ENCODE results near the gene CCDC178. TPM values are rescaled to one million over a fixed set of nuclear protein-coding genes. Genes with fewer than 3 reads are reported as not detected.
"Not testable (repeated sequence)": the region's sequence is repeated elsewhere in the genome, so short reads cannot be mapped to it uniquely, and the experiment has no call there.

CCDC178 gene
- total RNA-seq, 2 experiments from 2014 or later: not detected

DNA sequence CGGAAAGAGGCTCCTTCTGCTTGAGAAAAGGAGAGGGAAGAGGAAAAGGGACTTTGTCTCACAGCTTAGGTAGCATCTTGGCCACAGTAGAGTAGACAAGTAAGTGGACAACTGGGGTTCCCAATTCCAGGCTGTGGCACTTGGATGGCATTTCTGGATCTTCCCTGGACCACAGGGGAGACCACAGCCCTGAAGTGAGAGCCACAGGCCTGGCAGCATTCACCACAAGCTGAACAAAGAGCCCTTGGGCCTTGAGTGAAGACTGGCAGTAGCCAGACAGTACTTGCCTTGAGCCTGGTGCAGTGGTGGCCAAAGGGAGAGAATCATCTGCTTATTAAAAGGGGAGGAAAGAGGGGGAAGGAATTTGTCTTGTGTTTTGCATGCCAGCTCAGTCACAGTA, 441.6 kb downstream of the CCDC178 start:
- ChIA-PET CTCF (no interaction called here), POLR2A (no interaction called here)
- H3K27ac Mint-ChIP-seq: no peak overlapping the region
- H3K36me3 Mint-ChIP-seq: no peaks in the 10 kb centered on the region
- DNase-seq: no peak
- no peak overlapping the region for H3K4me3 Mint-ChIP-seq
- intact Hi-C loops (cut with micrococcal nuclease): no loop called here
- H3K9me3 Mint-ChIP-seq: peaks cover 13% of the 10 kb centered on the region
- H3K27me3 Mint-ChIP-seq: no peaks in the 10 kb centered on the region
- H3K4me1 Mint-ChIP-seq (ENCODE audit: low read depth): no peaks in the 10 kb centered on the region

DNA sequence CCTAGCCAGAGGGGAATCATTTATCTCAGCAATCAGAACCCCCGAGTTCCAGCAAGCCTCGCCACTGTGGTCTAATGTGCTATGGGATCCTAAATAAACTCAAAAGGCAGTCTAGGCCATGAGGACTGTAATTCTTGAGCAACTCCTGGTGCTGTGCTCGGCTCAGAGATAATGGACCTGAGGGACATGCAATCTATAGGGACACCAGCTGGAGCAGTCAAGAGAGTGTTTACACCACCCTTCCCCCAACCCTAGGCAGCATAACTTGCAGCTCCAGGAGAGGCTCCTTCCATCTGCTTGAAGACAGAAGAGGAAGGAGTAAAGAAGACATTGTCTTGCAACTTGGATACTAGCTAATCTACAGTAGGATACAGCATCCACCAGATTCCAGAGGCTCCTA, 442.2 kb downstream of the CCDC178 start:
- intact Hi-C loops (cut with micrococcal nuclease): no loop called here
- ChIA-PET CTCF (no interaction called here), POLR2A (no interaction called here)
- no peak for DNase-seq
- no peak overlapping the region for H3K27ac Mint-ChIP-seq
- no peaks in the 10 kb centered on the region for H3K36me3 Mint-ChIP-seq
- no peaks in the 10 kb centered on the region for H3K27me3 Mint-ChIP-seq
- no peaks in the 10 kb centered on the region for H3K4me1 Mint-ChIP-seq (ENCODE audit: low read depth)
- no peak overlapping the region for H3K4me3 Mint-ChIP-seq
- H3K9me3 Mint-ChIP-seq: peaks cover 13% of the 10 kb centered on the region

GRCh38 chr18:32983721-32984120, 456.8 kb downstream of the CCDC178 start:
- intact Hi-C loops (cut with micrococcal nuclease): no loop called here

DNA sequence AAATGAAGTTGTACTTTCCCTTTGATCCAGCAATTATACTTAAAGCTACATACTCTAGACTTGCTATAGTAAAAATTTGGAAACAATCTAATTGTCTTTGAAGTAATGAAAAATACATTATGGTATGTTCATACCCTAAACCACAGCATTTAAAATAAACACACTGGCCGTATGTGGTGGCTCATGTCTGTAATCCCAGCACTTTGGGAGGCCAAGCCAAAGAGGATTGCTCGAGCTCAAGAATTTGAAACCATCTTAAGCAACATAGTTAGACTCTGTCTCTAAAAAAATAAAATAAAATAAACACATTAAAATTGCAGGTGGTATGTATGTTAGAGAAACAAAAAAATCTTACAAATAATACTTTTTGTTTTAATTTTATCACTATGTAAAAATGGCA, 459.6 kb downstream of the CCDC178 start:
- Mint-ChIP-seq H3K9me3 (no peaks in the 10 kb centered on the region), H3K4me3 (no peak overlapping the region), H3K27me3 (no peaks in the 10 kb centered on the region), H3K27ac (no peak overlapping the region), H3K36me3 (no peaks in the 10 kb centered on the region), H3K4me1 (ENCODE audit: low read depth) (no peaks in the 10 kb centered on the region)
- CTCF ChIA-PET: no interaction called here
- intact Hi-C loops (cut with micrococcal nuclease): no loop called here
- POLR2A ChIA-PET: no interaction called here
- no peak for DNase-seq

More at GRCh38 chr18:32983721-32984120, 456.8 kb downstream of the CCDC178 start:
- Mint-ChIP-seq H3K9me3 (no peaks in the 10 kb centered on the region), H3K4me3 (no peak overlapping the region), H3K27me3 (no peaks in the 10 kb centered on the region), H3K36me3 (no peaks in the 10 kb centered on the region), H3K27ac (no peak overlapping the region), H3K4me1 (ENCODE audit: low read depth) (no peaks in the 10 kb centered on the region)
- ChIA-PET POLR2A (no interaction called here), CTCF (interaction anchor here (0.7 kb wide), 1 partner anchor 41 kb away, joined by 3 read pairs; no protein-coding TSS in a partner anchor)
- no peak for DNase-seq

GRCh38 chr18:32975501-32975900, 465.0 kb downstream of the CCDC178 start:
- H3K4me3 Mint-ChIP-seq: no peak overlapping the region
- H3K4me1 Mint-ChIP-seq (ENCODE audit: low read depth): no peaks in the 10 kb centered on the region
- H3K27ac Mint-ChIP-seq: no peak overlapping the region
- CTCF ChIA-PET: no interaction called here
- H3K36me3 Mint-ChIP-seq: no peaks in the 10 kb centered on the region
- H3K27me3 Mint-ChIP-seq: no peaks in the 10 kb centered on the region
- no peak for DNase-seq
- peaks cover 9% of the 10 kb centered on the region for H3K9me3 Mint-ChIP-seq
- POLR2A ChIA-PET: no interaction called here
- intact Hi-C loops (cut with micrococcal nuclease): no loop called here

GRCh38 chr18:32975163-32975436, 465.4 kb downstream of the CCDC178 start:
- intact Hi-C loops (cut with micrococcal nuclease): no loop called here
- ChIA-PET POLR2A (no interaction called here), CTCF (no interaction called here)
- no peaks in the 10 kb centered on the region for H3K36me3 Mint-ChIP-seq
- H3K4me3 Mint-ChIP-seq: no peak overlapping the region
- DNase-seq: no peak
- no peaks in the 10 kb centered on the region for H3K4me1 Mint-ChIP-seq (ENCODE audit: low read depth)
- no peak overlapping the region for H3K27ac Mint-ChIP-seq
- H3K9me3 Mint-ChIP-seq: peaks cover 12% of the 10 kb centered on the region
- no peaks in the 10 kb centered on the region for H3K27me3 Mint-ChIP-seq

GRCh38 chr18:32974421-32975162, 465.9 kb downstream of the CCDC178 start:
- Mint-ChIP-seq H3K4me3 (no peak overlapping the region), H3K9me3 (peaks cover 12% of the 10 kb centered on the region), H3K36me3 (no peaks in the 10 kb centered on the region), H3K4me1 (ENCODE audit: low read depth) (no peaks in the 10 kb centered on the region), H3K27me3 (no peaks in the 10 kb centered on the region), H3K27ac (no peak overlapping the region)
- no peak for DNase-seq
- ChIA-PET CTCF (no interaction called here), POLR2A (no interaction called here)
- intact Hi-C loops (cut with micrococcal nuclease): no loop called here

DNA sequence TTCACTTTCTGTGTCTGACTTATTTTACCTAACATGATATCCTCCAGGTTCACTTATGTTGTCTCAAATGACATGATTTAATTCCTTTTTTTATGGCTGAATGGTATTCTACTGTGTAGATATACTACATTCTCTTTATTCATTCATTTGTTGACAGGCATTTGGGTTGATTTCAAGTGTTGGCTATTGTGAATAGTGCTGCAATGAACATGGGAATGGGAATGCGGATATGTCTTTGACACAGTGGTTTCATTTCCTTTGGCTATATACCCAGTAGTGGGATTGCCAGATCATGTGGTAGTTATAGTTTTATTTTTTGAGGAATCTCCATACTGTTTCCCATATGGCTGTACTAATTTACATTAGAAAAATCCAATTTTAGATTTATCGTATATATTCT, 472.3 kb downstream of the CCDC178 start:
- no peak overlapping the region for H3K4me3 Mint-ChIP-seq
- H3K9me3 Mint-ChIP-seq: peaks cover 19% of the 10 kb centered on the region
- ChIA-PET CTCF (no interaction called here), POLR2A (no interaction called here)
- H3K27ac Mint-ChIP-seq: no peak overlapping the region
- no peaks in the 10 kb centered on the region for H3K36me3 Mint-ChIP-seq
- intact Hi-C loops (cut with micrococcal nuclease): no loop called here
- no peaks in the 10 kb centered on the region for H3K4me1 Mint-ChIP-seq (ENCODE audit: low read depth)
- no peaks in the 10 kb centered on the region for H3K27me3 Mint-ChIP-seq
- no peak for DNase-seq

GRCh38 chr18:32966141-32966540, 474.4 kb downstream of the CCDC178 start:
- Mint-ChIP-seq H3K27ac (no peak overlapping the region), H3K9me3 (peaks cover 15% of the 10 kb centered on the region), H3K36me3 (no peaks in the 10 kb centered on the region), H3K27me3 (no peaks in the 10 kb centered on the region), H3K4me1 (ENCODE audit: low read depth) (no peaks in the 10 kb centered on the region), H3K4me3 (no peak overlapping the region)
- ChIA-PET CTCF (no interaction called here), POLR2A (no interaction called here)
- intact Hi-C loops (cut with micrococcal nuclease): no loop called here
- no peak for DNase-seq

DNA sequence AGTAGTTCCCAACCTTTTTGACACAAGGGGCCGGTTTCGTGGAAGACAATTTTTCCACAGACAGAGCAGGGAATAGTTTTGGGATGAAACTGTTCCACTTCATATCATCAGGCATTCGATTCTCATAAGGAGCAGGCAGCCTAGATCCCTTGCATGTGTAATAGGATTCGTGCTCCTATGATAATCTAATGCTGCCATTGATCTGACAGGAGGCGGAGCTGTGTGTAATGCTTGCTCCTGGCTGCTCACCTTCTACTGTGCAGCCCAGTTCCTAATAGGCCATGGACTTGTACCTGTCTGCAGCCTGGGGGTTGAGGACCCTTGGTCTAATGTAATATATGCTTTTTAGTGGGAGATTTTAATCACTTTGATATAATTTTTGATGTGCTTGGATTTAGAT, 479.0 kb downstream of the CCDC178 start:
- POLR2A ChIA-PET: no interaction called here
- no peak overlapping the region for H3K27ac Mint-ChIP-seq
- H3K4me1 Mint-ChIP-seq (ENCODE audit: low read depth): no peaks in the 10 kb centered on the region
- no peaks in the 10 kb centered on the region for H3K36me3 Mint-ChIP-seq
- H3K4me3 Mint-ChIP-seq: no peak overlapping the region
- peaks cover 4% of the 10 kb centered on the region for H3K9me3 Mint-ChIP-seq
- intact Hi-C loops (cut with micrococcal nuclease): no loop called here
- H3K27me3 Mint-ChIP-seq: no peaks in the 10 kb centered on the region
- no peak for DNase-seq
- CTCF ChIA-PET: no interaction called here

GRCh38 chr18:32958746-32959145, 481.8 kb downstream of the CCDC178 start:
- H3K36me3 Mint-ChIP-seq: no peaks in the 10 kb centered on the region
- H3K4me1 Mint-ChIP-seq (ENCODE audit: low read depth): no peaks in the 10 kb centered on the region
- ChIA-PET POLR2A (no interaction called here), CTCF (no interaction called here)
- DNase-seq: no peak
- no peak overlapping the region for H3K4me3 Mint-ChIP-seq
- no peaks in the 10 kb centered on the region for H3K9me3 Mint-ChIP-seq
- no peaks in the 10 kb centered on the region for H3K27me3 Mint-ChIP-seq
- H3K27ac Mint-ChIP-seq: no peak overlapping the region
- intact Hi-C loops (cut with micrococcal nuclease): no loop called here

- POLR2A ChIA-PET: no interaction called here
- no peak overlapping the region for H3K27ac Mint-ChIP-seq
- CTCF ChIA-PET: no interaction called here
- no peaks in the 10 kb centered on the region for H3K36me3 Mint-ChIP-seq
- H3K4me3 Mint-ChIP-seq: no peak overlapping the region
- DNase-seq: no peak
- H3K27me3 Mint-ChIP-seq: no peaks in the 10 kb centered on the region
- intact Hi-C loops (cut with micrococcal nuclease): no loop called here
- H3K9me3 Mint-ChIP-seq: peaks cover 5% of the 10 kb centered on the region
- no peaks in the 10 kb centered on the region for H3K4me1 Mint-ChIP-seq (ENCODE audit: low read depth)
Measured at GRCh38 chr18:32956591-32957315, 483.8 kb downstream of the CCDC178 start.

DNA sequence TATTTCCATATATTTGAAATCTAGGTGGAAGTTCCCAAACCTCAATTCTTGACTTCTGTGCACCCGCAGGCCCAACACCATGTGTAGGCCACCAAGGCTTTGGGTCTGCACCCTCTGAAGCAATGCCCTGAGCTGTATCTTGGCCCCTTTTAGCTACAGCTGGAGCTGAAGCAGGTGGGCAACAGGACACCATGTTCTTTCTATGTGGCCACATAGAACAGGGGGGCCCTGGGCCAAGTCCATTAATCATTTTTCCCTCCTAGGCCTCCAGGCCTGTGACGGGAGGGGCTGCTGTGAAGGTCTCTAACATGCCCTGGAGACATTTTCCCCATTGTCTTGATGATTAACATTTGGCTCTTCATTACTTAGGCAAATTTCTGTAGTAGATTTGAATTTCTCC, 488.2 kb downstream of the CCDC178 start:
- POLR2A ChIA-PET; CTCF ChIA-PET; H3K9me3 Mint-ChIP-seq; H3K4me3 Mint-ChIP-seq; H3K4me1 Mint-ChIP-seq (ENCODE audit: low read depth); DNase-seq; H3K27me3 Mint-ChIP-seq; intact Hi-C loops (cut with micrococcal nuclease); H3K27ac Mint-ChIP-seq; H3K36me3 Mint-ChIP-seq: not testable (repeated sequence)
